Neuronal stem cell (in vitro differentiated cells): ENCODE results near the gene NIP7.

ENCODE experiments used
- DNase-seq: peaks from one replicate; pipeline ENCODE4 v3.0.0-alpha.2; 2013; ENCODE audit warnings: low spot score
- H2AFZ ChIP-seq: one replicate; pipeline ENCODE4 v1.6.1; 2013; ENCODE audit warnings: mild to moderate bottlenecking, low read length, inconsistent platforms
- H2AK5ac ChIP-seq: 2 replicates; pipeline ENCODE4 v1.6.1; 2013; ENCODE audit warnings: low read depth, mild to moderate bottlenecking, inconsistent platforms, low read length, moderate library complexity, mixed read lengths
- H2BK120ac ChIP-seq: 2 replicates; pipeline ENCODE4 v1.6.1; 2013; ENCODE audit warnings: low read depth, mild to moderate bottlenecking, inconsistent platforms, low read length, moderate library complexity, mixed read lengths
- H2BK12ac ChIP-seq: one replicate; pipeline ENCODE4 v1.6.1; 2013; ENCODE audit warnings: low read length, inconsistent platforms
- H2BK15ac ChIP-seq: 2 replicates; pipeline ENCODE4 v1.6.1; 2013; ENCODE audit warnings: mild to moderate bottlenecking, low read length, inconsistent platforms, mixed read lengths
- H2BK5ac ChIP-seq: one replicate; pipeline ENCODE4 v1.6.1; 2013; ENCODE audit warnings: inconsistent platforms, mild to moderate bottlenecking, low read length, moderate library complexity
- H3K14ac ChIP-seq: one replicate; pipeline ENCODE4 v1.6.1; 2013; ENCODE audit warnings: low read length, inconsistent platforms
- H3K18ac ChIP-seq: 2 replicates; pipeline ENCODE4 v1.6.1; 2013; ENCODE audit warnings: low read length, inconsistent platforms
- H3K23ac ChIP-seq: 2 replicates; pipeline ENCODE4 v1.6.1; 2013; ENCODE audit warnings: low read depth, mild to moderate bottlenecking, mixed read lengths, low read length, inconsistent platforms; ENCODE audit not compliant: poor library complexity
- H3K27ac ChIP-seq: replicated peaks from 3 replicates; pipeline ENCODE4 v1.5.1; 2013; ENCODE audit warnings: low read length, inconsistent platforms
- H3K27me3 ChIP-seq, 3 experiments: 2 replicates each; pipeline ENCODE4 v1.6.1; 2013; ENCODE audit warnings: low read length in 3 of 3, mild to moderate bottlenecking in 2 of 3, inconsistent platforms in 1 of 3, low read depth in 1 of 3, mixed read lengths in 1 of 3, moderate library complexity in 1 of 3; ENCODE audit not compliant: control insufficient read depth in 3 of 3, insufficient read depth in 3 of 3
- H3K36me3 ChIP-seq, 2 donors: replicated peaks in 1 of 2; 2 replicates each; pipeline ENCODE4 v1.6.1; 2013; ENCODE audit warnings: low read length in 2 of 2; ENCODE audit not compliant: control insufficient read depth in 2 of 2, insufficient read depth in 2 of 2
- H3K4ac ChIP-seq: 2 replicates; pipeline ENCODE4 v1.6.1; 2013; ENCODE audit warnings: inconsistent platforms, mild to moderate bottlenecking, low read length, moderate library complexity
- H3K4me1 ChIP-seq, 2 donors: 1 replicate in 1 of 2; 2 replicates in 1 of 2; pipeline ENCODE4 v1.6.1; 2013; ENCODE audit warnings: low read length in 2 of 2, low read depth in 1 of 2; ENCODE audit not compliant: control insufficient read depth in 2 of 2, insufficient read depth in 1 of 2
- H3K4me2 ChIP-seq: one replicate; pipeline ENCODE4 v1.6.1; 2013; ENCODE audit warnings: mild to moderate bottlenecking, low read length, inconsistent platforms; ENCODE audit not compliant: insufficient read depth, poor library complexity, severe bottlenecking
- H3K4me3 ChIP-seq, 2 donors: 2 replicates each; pipeline ENCODE4 v1.5.1; 2013; ENCODE audit warnings: low read length in 2 of 2, mild to moderate bottlenecking in 2 of 2, inconsistent platforms in 1 of 2, moderate library complexity in 1 of 2
- H3K79me1 ChIP-seq: one replicate; pipeline ENCODE4 v1.6.1; 2013; ENCODE audit warnings: low read depth, mild to moderate bottlenecking, inconsistent platforms, low read length, moderate library complexity
- H3K9ac ChIP-seq: one replicate; pipeline ENCODE4 v1.6.1; 2013; ENCODE audit warnings: mild to moderate bottlenecking, low read depth, low read length, inconsistent platforms; ENCODE audit not compliant: poor library complexity
- H3K9me3 ChIP-seq, 2 donors: replicated peaks in 1 of 2; 2 replicates each; pipeline versions ENCODE3 to v1.6.1; 2013; ENCODE audit warnings: low read length in 2 of 2, mild to moderate bottlenecking in 2 of 2, inconsistent platforms in 1 of 2, low read depth in 1 of 2, mixed read lengths in 1 of 2, moderate library complexity in 1 of 2; ENCODE audit not compliant: control insufficient read depth in 2 of 2, insufficient read depth in 1 of 2
- H4K8ac ChIP-seq: one replicate; pipeline ENCODE4 v1.6.1; 2013; ENCODE audit warnings: low read depth, mild to moderate bottlenecking, inconsistent platforms, low read length, moderate library complexity
- H4K91ac ChIP-seq: one replicate; pipeline ENCODE4 v1.6.1; 2013; ENCODE audit warnings: low read length, low read depth, mild to moderate bottlenecking, inconsistent platforms; ENCODE audit not compliant: poor library complexity
- WGBS, 2 donors: extraction: QIAGEN DNeasy Blood & Tissue Kit; methylation state at CpG; one replicate each; pipeline ENCODE4 v1.1.7; 2013; ENCODE audit warnings: missing lambda C conversion rate in 2 of 2, mixed read lengths in 1 of 2; ENCODE audit not compliant: insufficient read length in 2 of 2, insufficient replicate concordance in 1 of 2; ENCODE audit errors: extremely low coverage in 2 of 2; 5-methylcytosine and 5-hydroxymethylcytosine counted together

Gene NIP7

DNA sequence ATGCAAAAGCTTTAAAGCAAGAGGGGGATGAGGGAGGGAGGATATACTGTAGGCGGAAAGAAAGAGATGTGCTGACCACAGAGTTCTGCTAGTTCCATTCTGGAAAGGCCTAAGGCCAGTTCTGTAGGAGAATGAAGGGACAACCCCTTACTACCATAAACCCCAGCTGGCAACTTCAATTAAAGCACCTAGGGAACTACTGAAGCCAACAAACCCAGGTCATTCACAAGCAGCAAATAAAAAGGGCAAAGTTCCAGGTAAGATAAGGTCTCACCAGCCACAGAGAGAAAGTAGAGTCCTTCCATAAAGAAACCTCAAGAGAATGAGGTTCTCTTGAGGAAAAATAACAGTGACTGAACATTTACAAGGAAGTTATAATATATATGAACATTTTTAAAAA is 33.4 kb downstream of the NIP7 start:
- no CpG with 5 or more reads among the region's 1 CpG for WGBS, 2 donors
- peaks cover 24 to 92% of the 10 kb centered on the region in 2 donors for H3K36me3 ChIP-seq

DNA sequence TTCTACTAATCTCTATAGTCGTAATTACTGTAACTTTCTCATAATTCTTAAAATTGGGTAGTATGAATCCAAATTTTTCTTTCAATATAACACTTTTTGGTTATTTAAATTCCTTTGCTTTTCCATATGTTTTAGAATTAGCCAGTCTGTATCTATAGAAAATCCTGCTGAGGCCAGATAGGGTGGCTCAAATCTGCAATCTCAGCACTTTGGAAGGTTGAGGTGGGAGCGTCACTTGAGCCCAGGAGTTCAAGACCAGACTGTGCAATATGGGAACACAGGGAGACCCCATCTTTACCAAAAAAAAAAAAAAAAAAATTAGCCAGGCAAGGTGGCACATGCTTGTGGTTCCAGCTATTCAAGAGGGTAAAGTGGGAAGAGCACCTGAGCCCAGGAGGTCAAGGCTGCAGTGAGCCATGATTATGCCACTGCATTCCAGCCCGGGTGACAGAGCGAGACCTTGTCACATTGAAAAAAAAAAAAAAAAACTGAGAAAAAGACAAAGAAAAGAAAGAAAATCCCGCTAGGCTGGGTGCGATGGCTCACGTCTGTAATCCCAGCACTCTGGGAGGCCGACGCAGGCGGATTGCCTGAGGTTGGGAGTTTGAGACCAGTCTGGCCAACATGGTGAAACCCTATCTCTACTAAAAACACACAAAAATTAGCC is 37.0 kb downstream of the NIP7 start:
- no peak overlapping the region for H2AFZ ChIP-seq
- no peaks in the 10 kb centered on the region for H3K27me3 ChIP-seq
- H3K9me3 ChIP-seq: no peaks in the 10 kb centered on the region
- H4K8ac ChIP-seq: no peak overlapping the region
- DNase-seq: no peak
- H2AK5ac ChIP-seq: no peak overlapping the region
- no peak overlapping the region for H3K4me3 ChIP-seq
- no peaks in the 10 kb centered on the region for H3K4me1 ChIP-seq
- WGBS, 2 donors: no CpG with 5 or more reads among the region's 10 CpGs
- H4K91ac ChIP-seq: no peak overlapping the region
- no peak overlapping the region for H3K4me2 ChIP-seq
- H3K27ac ChIP-seq: no peak overlapping the region
- no peaks in the 10 kb centered on the region for H3K79me1 ChIP-seq
- no peak overlapping the region for H2BK5ac ChIP-seq
- H3K18ac ChIP-seq: no peak overlapping the region
- no peak overlapping the region for H3K4ac ChIP-seq
- H2BK12ac ChIP-seq: no peak overlapping the region
- no peak overlapping the region for H3K9ac ChIP-seq
- no peak overlapping the region for H2BK120ac ChIP-seq
- H3K14ac ChIP-seq: no peak overlapping the region
- no peak overlapping the region for H2BK15ac ChIP-seq
- no peak overlapping the region for H3K23ac ChIP-seq
- H3K36me3 ChIP-seq: peaks cover 15 to 91% of the 10 kb centered on the region in 2 donors

More for the DNA sequence above, 33.4 kb downstream of the NIP7 start:
- Histone ChIP-seq H3K27me3 (no peaks in the 10 kb centered on the region), H3K9me3 (no peaks in the 10 kb centered on the region), H3K18ac (no peak overlapping the region), H2BK12ac (no peak overlapping the region), H3K79me1 (no peaks in the 10 kb centered on the region), H3K9ac (no peak overlapping the region), H3K14ac (no peak overlapping the region), H3K4ac (no peak overlapping the region), H2AFZ (no peak overlapping the region), H3K4me1 (no peaks in the 10 kb centered on the region), H2BK5ac (no peak overlapping the region), H4K91ac (no peak overlapping the region), H4K8ac (no peak overlapping the region), H2BK120ac (no peak overlapping the region), H3K4me3 (no peak overlapping the region), H3K23ac (no peak overlapping the region), H2BK15ac (no peak overlapping the region), H2AK5ac (no peak overlapping the region), H3K27ac (no peak overlapping the region), H3K4me2 (no peak overlapping the region)
- DNase-seq: no peak

DNA sequence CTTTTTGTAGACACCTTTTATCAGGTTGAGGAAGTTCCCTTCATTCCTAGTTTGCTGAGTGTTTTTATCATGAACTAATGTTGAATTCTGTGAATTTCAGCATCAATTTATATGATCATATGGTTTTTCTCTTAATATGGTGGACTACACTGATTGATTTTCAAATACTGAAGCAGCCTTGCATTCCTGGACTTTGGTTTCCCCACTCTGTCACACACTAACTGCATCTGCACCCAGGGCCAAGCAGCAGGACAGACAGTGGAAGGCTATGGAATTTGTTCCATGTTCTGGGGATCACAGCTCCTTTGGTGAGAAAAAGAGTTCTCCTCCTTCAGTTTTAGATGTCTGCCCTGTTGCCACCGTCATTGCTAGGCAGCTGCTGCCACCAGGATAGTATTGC is 38.5 kb downstream of the NIP7 start:
- Histone ChIP-seq H2BK5ac (no peak overlapping the region), H4K91ac (no peak overlapping the region), H2BK15ac (no peak overlapping the region), H2BK12ac (no peak overlapping the region), H4K8ac (no peak overlapping the region), H3K18ac (no peak overlapping the region), H3K27me3 (no peaks in the 10 kb centered on the region), H2BK120ac (no peak overlapping the region), H3K36me3 (peaks cover 18 to 92% of the 10 kb centered on the region in 2 donors), H3K79me1 (no peaks in the 10 kb centered on the region), H3K4ac (no peak overlapping the region), H3K4me2 (no peak overlapping the region), H2AFZ (no peak overlapping the region), H3K4me1 (no peaks in the 10 kb centered on the region), H3K9ac (no peak overlapping the region), H2AK5ac (no peak overlapping the region), H3K14ac (no peak overlapping the region), H3K27ac (no peak overlapping the region), H3K9me3 (no peaks in the 10 kb centered on the region), H3K23ac (no peak overlapping the region), H3K4me3 (no peak overlapping the region)
- WGBS, 2 donors: no CpG with 5 or more reads among the region's 1 CpG
- no peak for DNase-seq

DNA sequence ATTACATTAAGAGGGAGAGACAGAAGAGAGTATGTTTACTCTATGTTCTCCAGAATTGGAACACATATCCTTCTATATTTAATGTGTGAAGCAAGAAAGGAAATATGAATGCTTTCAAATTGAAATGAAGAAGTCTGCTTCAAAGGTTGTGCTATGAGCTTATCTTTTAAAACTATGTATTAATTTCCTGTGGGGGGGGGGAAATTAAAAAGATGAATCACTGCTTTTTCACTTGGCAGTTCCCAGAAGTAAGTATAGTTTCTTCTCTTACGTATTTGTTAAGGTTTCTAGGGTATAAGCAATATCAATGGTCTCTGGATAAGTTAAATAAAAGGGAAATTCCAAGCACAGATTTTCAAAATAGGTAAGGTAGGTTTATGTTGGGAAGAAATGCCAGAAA is 39.2 kb downstream of the NIP7 start:
- H3K4ac ChIP-seq: no peak overlapping the region
- no peak overlapping the region for H3K23ac ChIP-seq
- H3K27me3 ChIP-seq: no peaks in the 10 kb centered on the region
- H3K9me3 ChIP-seq: no peaks in the 10 kb centered on the region
- H2BK5ac ChIP-seq: no peak overlapping the region
- H4K91ac ChIP-seq: no peak overlapping the region
- no peak overlapping the region for H3K18ac ChIP-seq
- H2AFZ ChIP-seq: no peak overlapping the region
- WGBS, 2 donors: no CpG with 5 or more reads among the region's 1 CpG
- H3K4me3 ChIP-seq: no peak overlapping the region
- no peak overlapping the region for H2BK12ac ChIP-seq
- no peak overlapping the region for H4K8ac ChIP-seq
- H3K36me3 ChIP-seq: peaks cover 18 to 92% of the 10 kb centered on the region in 2 donors
- no peak overlapping the region for H3K9ac ChIP-seq
- no peak overlapping the region for H3K4me2 ChIP-seq
- H2BK15ac ChIP-seq: no peak overlapping the region
- H3K79me1 ChIP-seq: no peaks in the 10 kb centered on the region
- no peak for DNase-seq
- H3K4me1 ChIP-seq: no peaks in the 10 kb centered on the region
- H2AK5ac ChIP-seq: no peak overlapping the region
- no peak overlapping the region for H3K27ac ChIP-seq
- H2BK120ac ChIP-seq: no peak overlapping the region
- no peak overlapping the region for H3K14ac ChIP-seq
